ENCODE measurements around the gene LPCAT1. TPM values are rescaled to one million over a fixed set of nuclear protein-coding genes. Genes with fewer than 3 reads are reported as not detected.

The LPCAT1 gene
- total and polyA plus RNA-seq, 10 of the 15 experiments (the other 5 are each of a cell fraction or from before 2014, with no cell fraction given), result 2.3 to 109 (median 72.7) TPM

DNA sequence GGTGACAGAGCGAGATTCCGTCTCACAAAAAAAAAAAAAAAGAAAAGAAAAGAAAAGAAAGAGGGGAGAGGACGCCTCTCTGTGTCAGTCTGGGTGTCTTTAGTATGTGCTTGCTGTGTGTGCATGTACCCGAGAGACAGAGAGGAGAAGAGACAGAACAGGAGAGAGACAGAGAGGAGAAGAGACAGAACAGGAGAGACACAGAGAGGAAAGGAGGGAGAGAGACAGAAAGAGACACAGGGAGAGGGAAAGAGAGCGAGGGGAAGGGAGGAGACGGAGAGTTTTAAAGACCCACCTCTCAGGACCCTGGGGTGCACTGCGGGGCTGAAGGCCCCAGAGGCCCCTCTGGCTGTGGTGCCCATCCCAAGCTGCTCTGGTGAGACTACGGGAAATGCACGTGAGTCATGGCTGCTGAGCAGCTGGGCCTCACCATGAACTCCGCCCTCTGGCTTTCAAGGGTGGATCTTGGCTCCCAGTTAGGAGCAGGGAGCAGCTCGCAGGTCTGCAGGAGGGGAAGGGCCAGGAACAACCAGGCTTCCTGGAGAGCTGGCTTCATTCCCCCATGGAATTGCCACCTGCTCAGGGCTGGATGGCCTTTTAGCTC lies 86.4 kb downstream of the LPCAT1 start:
- DNase-seq (ENCODE audit: low read depth, low spot score) (no peak), FAIRE-seq (no peak), ATAC-seq (no peak)
- Histone ChIP-seq H3K9ac (ENCODE audit: control insufficient read depth, insufficient read depth, low read length) (no peak overlapping the region), H3K4me3 (no peak overlapping the region), H2AFZ (ENCODE audit: control insufficient read depth, low read depth, low read length) (no peak overlapping the region), H3K79me2 (ENCODE audit: control insufficient read depth, insufficient read depth, low read length) (no peaks in the 10 kb centered on the region), H3K4me2 (ENCODE audit: control insufficient read depth, insufficient read depth) (no peak overlapping the region), H3K9me3 (replicated peaks; ENCODE audit: control insufficient read depth, insufficient read depth, low read length) (no peaks in the 10 kb centered on the region; the same call in 2 of the 3 replicates), H4K20me1 (ENCODE audit: control insufficient read depth, insufficient read depth) (no peaks in the 10 kb centered on the region), H3K27ac (ENCODE audit: control insufficient read depth, insufficient read depth) (no peak overlapping the region), H3K36me3 (ENCODE audit: control insufficient read depth in 2 of 2, insufficient read depth in 2 of 2, low read length in 1 of 2) (no peaks in the 10 kb centered on the region), H3K27me3 (replicated peaks in 1 of 2; ENCODE audit: control insufficient read depth in 2 of 2, insufficient read depth in 2 of 2, low read length in 1 of 2) (no peaks in the 10 kb centered on the region; a peak in 1 of 4 replicates), H3K4me1 (ENCODE audit: control insufficient read depth, insufficient read depth, low read length) (no peaks in the 10 kb centered on the region)
- TF ChIP-seq SP1 (IDR thresholded peaks at IDR 0.05; ENCODE audit: low read depth, low read length) (no peak), RFX5 (IDR thresholded peaks at IDR 0.05; ENCODE audit: low read depth, low read length) (no peak), TCF7 (IDR thresholded peaks at IDR 0.05; ENCODE audit: borderline replicate concordance) (no peak), SUZ12 (IDR thresholded peaks at IDR 0.05; ENCODE audit: unreplicated experiment) (no peak), ZNF384 (IDR thresholded peaks at IDR 0.05; ENCODE audit: borderline replicate concordance, low read depth, low read length) (no peak), BHLHE40 (IDR thresholded peaks at IDR 0.05; ENCODE audit: borderline replicate concordance in 1 of 2, low read depth in 2 of 2, low read length in 1 of 2) (no peak)
- TF ChIP-seq, protein P1, sequence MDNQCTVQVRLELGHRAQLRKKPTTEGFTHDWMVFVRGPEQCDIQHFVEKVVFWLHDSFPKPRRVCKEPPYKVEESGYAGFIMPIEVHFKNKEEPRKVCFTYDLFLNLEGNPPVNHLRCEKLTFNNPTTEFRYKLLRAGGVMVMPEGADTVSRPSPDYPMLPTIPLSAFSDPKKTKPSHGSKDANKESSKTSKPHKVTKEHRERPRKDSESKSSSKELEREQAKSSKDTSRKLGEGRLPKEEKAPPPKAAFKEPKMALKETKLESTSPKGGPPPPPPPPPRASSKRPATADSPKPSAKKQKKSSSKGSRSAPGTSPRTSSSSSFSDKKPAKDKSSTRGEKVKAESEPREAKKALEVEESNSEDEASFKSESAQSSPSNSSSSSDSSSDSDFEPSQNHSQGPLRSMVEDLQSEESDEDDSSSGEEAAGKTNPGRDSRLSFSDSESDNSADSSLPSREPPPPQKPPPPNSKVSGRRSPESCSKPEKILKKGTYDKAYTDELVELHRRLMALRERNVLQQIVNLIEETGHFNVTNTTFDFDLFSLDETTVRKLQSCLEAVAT (IDR thresholded peaks at IDR 0.05), result no peak
- intact Hi-C loops (cut with micrococcal nuclease; ENCODE audit: unreplicated experiment), result no loop called here
- RAD21 ChIA-PET (ENCODE audit: unreplicated experiment), result no interaction called here
- no TSS peak for BruUV-seq (replicated peaks)
- in situ Hi-C loops (cut with MboI), result no loop called here
- CTCF ChIA-PET, result no interaction called here
- WGBS (ENCODE audit: insufficient coverage, insufficient replicate concordance, low lambda C conversion rate, missing lambda C conversion rate), result 30% methylated on average over 11 of the region's 11 CpGs
- POLR2A ChIA-PET, result no interaction called here
- SMC1A ChIA-PET (ENCODE audit: uncharacterized antibody, unreplicated experiment), result no interaction called here
